ENCODE results near the gene PPP4R2.

DNA sequence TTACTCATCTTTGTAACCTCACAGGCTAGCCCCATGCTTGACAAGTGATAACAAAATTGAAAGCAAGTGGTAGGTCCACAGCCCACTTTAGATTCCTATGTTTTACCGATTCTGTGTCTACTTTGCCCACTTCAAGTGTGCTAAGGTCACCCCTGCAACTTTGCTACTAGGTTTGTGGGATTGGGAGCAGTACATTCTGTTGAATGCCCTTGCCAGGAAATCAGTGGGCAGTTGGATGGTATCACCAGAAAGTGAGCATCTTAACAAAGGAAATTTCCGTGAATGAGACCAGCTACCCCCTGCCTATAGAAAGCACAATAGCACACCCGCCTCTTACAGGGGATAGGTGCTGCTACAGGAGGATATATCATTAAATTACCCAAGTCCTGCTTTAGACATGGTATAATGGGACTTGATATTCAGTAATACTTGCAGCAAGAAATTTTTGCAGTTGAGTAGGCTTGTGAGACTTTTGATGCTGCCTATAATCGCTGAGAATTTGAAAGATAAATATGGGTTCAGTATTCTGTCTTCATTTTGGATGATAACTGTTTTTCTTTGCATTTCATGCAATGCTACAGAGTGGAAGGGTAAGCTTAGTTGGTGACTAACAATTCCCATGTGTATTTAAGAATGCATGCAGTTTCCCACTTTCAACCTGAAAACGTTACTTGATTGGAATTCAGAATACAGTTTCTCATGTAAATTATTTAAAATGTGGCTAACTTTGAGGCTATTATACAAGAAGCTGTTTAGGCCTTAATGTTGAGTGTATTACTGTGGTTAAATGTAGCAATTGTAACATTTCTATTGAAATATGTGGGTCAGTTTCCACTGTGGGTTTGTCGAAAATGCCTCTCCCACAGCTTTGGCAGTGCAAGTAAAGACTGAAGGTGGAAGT, 74.3 kb downstream of the PPP4R2 start:
- no peak for TF ChIP-seq POLR2A (IDR thresholded peaks at IDR 0.05)
- no peak for TF ChIP-seq POLR2AphosphoS5 (IDR thresholded peaks at IDR 0.05; ENCODE audit: insufficient read depth in 1 of 2, low read depth in 1 of 2)
- no peak for TF ChIP-seq CTCF (IDR thresholded peaks at IDR 0.05)
